Measurements from ENCODE around the gene KCNMB2.

Gene KCNMB2

GRCh38 chr3:178777718-178778411, 241.6 kb downstream of the KCNMB2 start:
- Histone ChIP-seq H4K91ac (ENCODE audit: low read depth, low read length, poor library complexity) (no peak overlapping the region), H3K18ac (ENCODE audit: low read length) (no peak overlapping the region), H3K36me3 (replicated peaks in 1 of 2; ENCODE audit: control insufficient read depth in 2 of 2, insufficient read depth in 2 of 2, low read length in 2 of 2) (no peaks in the 10 kb centered on the region), H3K4ac (ENCODE audit: low read length) (no peak overlapping the region), H2BK120ac (ENCODE audit: low read depth, low read length) (no peak overlapping the region), H3K14ac (ENCODE audit: low read length) (no peak overlapping the region), H3K4me3 (ENCODE audit: low read length in 2 of 2) (no peak overlapping the region), H2BK15ac (ENCODE audit: low read length) (no peak overlapping the region), H3K9me3 (replicated peaks in 1 of 2; ENCODE audit: control insufficient read depth in 2 of 2, insufficient read depth in 1 of 2, low read depth in 1 of 2, low read length in 2 of 2) (no peaks in the 10 kb centered on the region), H3K79me1 (ENCODE audit: low read depth, low read length) (no peaks in the 10 kb centered on the region), H2BK5ac (ENCODE audit: low read length) (no peak overlapping the region), H4K8ac (ENCODE audit: low read depth, low read length) (no peak overlapping the region), H3K23ac (ENCODE audit: low read depth, low read length, poor library complexity) (no peak overlapping the region), H3K4me2 (ENCODE audit: insufficient read depth, low read length, poor library complexity, severe bottlenecking) (no peak overlapping the region), H3K4me1 (ENCODE audit: control insufficient read depth in 2 of 2, insufficient read depth in 1 of 2, low read depth in 1 of 2, low read length in 2 of 2) (no peaks in the 10 kb centered on the region), H2AFZ (ENCODE audit: low read length) (no peak overlapping the region), H3K9ac (ENCODE audit: low read depth, low read length, poor library complexity) (no peak overlapping the region), H3K27ac (replicated peaks; ENCODE audit: low read length) (no peak overlapping the region), H3K27me3 (ENCODE audit: control insufficient read depth in 3 of 3, insufficient read depth in 3 of 3, low read depth in 1 of 3, low read length in 3 of 3) (no peaks in the 10 kb centered on the region), H2BK12ac (ENCODE audit: low read length) (no peak overlapping the region), H2AK5ac (ENCODE audit: low read depth, low read length) (no peak overlapping the region)
- DNase-seq (ENCODE audit: low spot score): no peak
- no CpG with 5 or more reads among the region's 4 CpGs for WGBS, 2 donors (ENCODE audit: extremely low coverage in 2 of 2, insufficient read length in 2 of 2, insufficient replicate concordance in 1 of 2)

- H2BK5ac ChIP-seq (ENCODE audit: low read length): no peak overlapping the region
- no peak overlapping the region for H3K4me2 ChIP-seq (ENCODE audit: insufficient read depth, low read length, poor library complexity, severe bottlenecking)
- no peaks in the 10 kb centered on the region for H3K79me1 ChIP-seq (ENCODE audit: low read depth, low read length)
- no peak overlapping the region for H3K14ac ChIP-seq (ENCODE audit: low read length)
- no peak overlapping the region for H3K4ac ChIP-seq (ENCODE audit: low read length)
- H2BK15ac ChIP-seq (ENCODE audit: low read length): no peak overlapping the region
- no peak overlapping the region for H2AK5ac ChIP-seq (ENCODE audit: low read depth, low read length)
- DNase-seq (ENCODE audit: low spot score): no peak
- no peaks in the 10 kb centered on the region for H3K4me1 ChIP-seq (ENCODE audit: control insufficient read depth in 2 of 2, insufficient read depth in 1 of 2, low read depth in 1 of 2, low read length in 2 of 2)
- no peaks in the 10 kb centered on the region for H3K27me3 ChIP-seq (ENCODE audit: control insufficient read depth in 3 of 3, insufficient read depth in 3 of 3, low read depth in 1 of 3, low read length in 3 of 3)
- H3K18ac ChIP-seq (ENCODE audit: low read length): no peak overlapping the region
- H3K9ac ChIP-seq (ENCODE audit: low read depth, low read length, poor library complexity): no peak overlapping the region
- no peaks in the 10 kb centered on the region for H3K36me3 ChIP-seq (replicated peaks in 1 of 2; ENCODE audit: control insufficient read depth in 2 of 2, insufficient read depth in 2 of 2, low read length in 2 of 2)
- no peak overlapping the region for H3K23ac ChIP-seq (ENCODE audit: low read depth, low read length, poor library complexity)
- no peak overlapping the region for H4K91ac ChIP-seq (ENCODE audit: low read depth, low read length, poor library complexity)
- no peak overlapping the region for H2BK120ac ChIP-seq (ENCODE audit: low read depth, low read length)
- H3K9me3 ChIP-seq (replicated peaks in 1 of 2; ENCODE audit: control insufficient read depth in 2 of 2, insufficient read depth in 1 of 2, low read depth in 1 of 2, low read length in 2 of 2): no peaks in the 10 kb centered on the region
- H2AFZ ChIP-seq (ENCODE audit: low read length): no peak overlapping the region
- H2BK12ac ChIP-seq (ENCODE audit: low read length): no peak overlapping the region
- no peak overlapping the region for H3K27ac ChIP-seq (replicated peaks; ENCODE audit: low read length)
- H4K8ac ChIP-seq (ENCODE audit: low read depth, low read length): peak overlapping the region; percentile 97
- WGBS, 2 donors (ENCODE audit: extremely low coverage in 2 of 2, insufficient read length in 2 of 2, insufficient replicate concordance in 1 of 2): no CpG with 5 or more reads among the region's 4 CpGs
- no peak overlapping the region for H3K4me3 ChIP-seq (ENCODE audit: low read length in 2 of 2)
Observed at GRCh38 chr3:178778589-178778988, 242.4 kb downstream of the KCNMB2 start.

DNA sequence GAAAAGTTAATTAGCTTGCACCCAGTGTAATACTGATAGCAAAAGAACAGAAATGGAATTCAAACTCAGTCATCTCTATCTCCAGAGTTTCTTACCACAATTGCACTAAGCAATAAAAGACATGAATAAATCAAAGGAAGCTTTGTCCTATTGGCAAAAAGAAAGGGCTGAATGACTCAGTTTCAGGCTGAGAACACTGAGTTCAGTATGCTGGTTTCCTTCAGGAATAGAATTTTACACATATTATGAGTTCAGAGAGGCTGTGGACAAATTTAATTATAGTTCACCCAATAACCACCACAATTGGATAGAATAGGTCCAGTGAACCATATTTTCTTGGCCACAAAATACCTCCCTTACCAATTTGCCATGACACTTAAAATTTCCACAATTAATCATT, 249.7 kb downstream of the KCNMB2 start:
- Histone ChIP-seq H2BK5ac (ENCODE audit: low read length) (no peak overlapping the region), H2BK15ac (ENCODE audit: low read length) (no peak overlapping the region), H3K4me2 (ENCODE audit: insufficient read depth, low read length, poor library complexity, severe bottlenecking) (no peak overlapping the region), H2AK5ac (ENCODE audit: low read depth, low read length) (no peak overlapping the region), H2BK12ac (ENCODE audit: low read length) (no peak overlapping the region), H3K4me3 (ENCODE audit: low read length in 2 of 2) (no peak overlapping the region), H3K4me1 (ENCODE audit: control insufficient read depth in 2 of 2, insufficient read depth in 1 of 2, low read depth in 1 of 2, low read length in 2 of 2) (no peaks in the 10 kb centered on the region), H3K4ac (ENCODE audit: low read length) (no peak overlapping the region), H3K27ac (replicated peaks; ENCODE audit: low read length) (no peak overlapping the region), H2AFZ (ENCODE audit: low read length) (no peak overlapping the region), H4K8ac (ENCODE audit: low read depth, low read length) (no peak overlapping the region), H3K9ac (ENCODE audit: low read depth, low read length, poor library complexity) (no peak overlapping the region), H3K18ac (ENCODE audit: low read length) (no peak overlapping the region), H3K14ac (ENCODE audit: low read length) (no peak overlapping the region), H3K27me3 (ENCODE audit: control insufficient read depth in 3 of 3, insufficient read depth in 3 of 3, low read depth in 1 of 3, low read length in 3 of 3) (no peaks in the 10 kb centered on the region), H3K36me3 (replicated peaks in 1 of 2; ENCODE audit: control insufficient read depth in 2 of 2, insufficient read depth in 2 of 2, low read length in 2 of 2) (no peaks in the 10 kb centered on the region), H3K23ac (ENCODE audit: low read depth, low read length, poor library complexity) (no peak overlapping the region), H3K9me3 (replicated peaks in 1 of 2; ENCODE audit: control insufficient read depth in 2 of 2, insufficient read depth in 1 of 2, low read depth in 1 of 2, low read length in 2 of 2) (no peaks in the 10 kb centered on the region), H3K79me1 (ENCODE audit: low read depth, low read length) (no peaks in the 10 kb centered on the region), H2BK120ac (ENCODE audit: low read depth, low read length) (no peak overlapping the region), H4K91ac (ENCODE audit: low read depth, low read length, poor library complexity) (no peak overlapping the region)
- DNase-seq (ENCODE audit: low spot score): no peak

- Histone ChIP-seq H4K91ac (ENCODE audit: low read depth, low read length, poor library complexity) (no peak overlapping the region), H3K4me3 (ENCODE audit: low read length in 2 of 2) (no peak overlapping the region), H2BK12ac (ENCODE audit: low read length) (no peak overlapping the region), H3K14ac (ENCODE audit: low read length) (no peak overlapping the region), H3K9me3 (replicated peaks in 1 of 2; ENCODE audit: control insufficient read depth in 2 of 2, insufficient read depth in 1 of 2, low read depth in 1 of 2, low read length in 2 of 2) (no peaks in the 10 kb centered on the region), H3K4ac (ENCODE audit: low read length) (no peak overlapping the region), H3K36me3 (replicated peaks in 1 of 2; ENCODE audit: control insufficient read depth in 2 of 2, insufficient read depth in 2 of 2, low read length in 2 of 2) (no peaks in the 10 kb centered on the region), H2AK5ac (ENCODE audit: low read depth, low read length) (no peak overlapping the region), H3K4me1 (ENCODE audit: control insufficient read depth in 2 of 2, insufficient read depth in 1 of 2, low read depth in 1 of 2, low read length in 2 of 2) (no peaks in the 10 kb centered on the region), H2AFZ (ENCODE audit: low read length) (no peak overlapping the region), H2BK120ac (ENCODE audit: low read depth, low read length) (no peak overlapping the region), H3K4me2 (ENCODE audit: insufficient read depth, low read length, poor library complexity, severe bottlenecking) (no peak overlapping the region), H2BK15ac (ENCODE audit: low read length) (no peak overlapping the region), H4K8ac (ENCODE audit: low read depth, low read length) (no peak overlapping the region), H3K9ac (ENCODE audit: low read depth, low read length, poor library complexity) (no peak overlapping the region), H2BK5ac (ENCODE audit: low read length) (no peak overlapping the region), H3K27me3 (ENCODE audit: control insufficient read depth in 3 of 3, insufficient read depth in 3 of 3, low read depth in 1 of 3, low read length in 3 of 3) (no peaks in the 10 kb centered on the region), H3K79me1 (ENCODE audit: low read depth, low read length) (no peaks in the 10 kb centered on the region), H3K23ac (ENCODE audit: low read depth, low read length, poor library complexity) (no peak overlapping the region), H3K18ac (ENCODE audit: low read length) (no peak overlapping the region), H3K27ac (replicated peaks; ENCODE audit: low read length) (no peak overlapping the region)
- DNase-seq (ENCODE audit: low spot score): no peak
- no CpG with 5 or more reads among the region's 1 CpG for WGBS, 2 donors (ENCODE audit: extremely low coverage in 2 of 2, insufficient read length in 2 of 2, insufficient replicate concordance in 1 of 2)
Observed at GRCh38 chr3:178787960-178788359, 251.7 kb downstream of the KCNMB2 start.

Measured in neuronal stem cell (in vitro differentiated cells).